HFFc6 (cell line): Measurements from ENCODE around the gene SLC28A1. TPM values are rescaled to one million over a fixed set of nuclear protein-coding genes. Genes with fewer than 3 reads are reported as not detected.

ENCODE experiments used
- DNase-seq: peaks from one replicate; pipeline ENCODE4 v3.0.0-alpha.2; 2018
- H3K27ac Mint-ChIP-seq: 2 replicates; pipeline ENCODE4 v1.8.0; 2020; ENCODE audit warnings: mild to moderate bottlenecking, mixed read lengths
- H3K27me3 Mint-ChIP-seq: 2 replicates; pipeline ENCODE4 v1.8.0; 2021; ENCODE audit warnings: mild to moderate bottlenecking, moderate library complexity, mixed read lengths; ENCODE audit not compliant: insufficient read depth
- H3K36me3 Mint-ChIP-seq: 2 replicates; pipeline ENCODE4 v1.8.0; 2021; ENCODE audit warnings: low read depth, mixed read lengths
- H3K4me1 Mint-ChIP-seq: 2 replicates; pipeline ENCODE4 v1.8.0; 2020; ENCODE audit warnings: low read depth, mixed read lengths
- H3K4me3 Mint-ChIP-seq: 2 replicates; pipeline ENCODE4 v1.8.0; 2020; ENCODE audit warnings: mild to moderate bottlenecking, moderate library complexity, mixed read lengths
- H3K9me3 Mint-ChIP-seq: 2 replicates; pipeline ENCODE4 v1.8.0; 2020; ENCODE audit warnings: mild to moderate bottlenecking, mixed read lengths
- total RNA-seq, 6 experiments: library from RNA; stranded (reverse); fragmentation: NEBNext Ultra II Directional; extraction: Animal tissue kit (Norgen Biotek cat#: 25700); gene quantifications; 2 replicates in 1 of 6; 3 replicates in 5 of 6; pipeline ENCODE4 v1.2.3, GENCODE V29; 2021
- TF ChIP-seq, protein P1 (sequence below): fragments of 200-600 bp; sonication (generic); IDR thresholded peaks from 2 replicates; pipeline ENCODE4 v1.5.0; 2021; ENCODE audit warnings: antibody characterized with exemption, mild to moderate bottlenecking

The SLC28A1 gene
- total RNA-seq, 6 experiments from 2014 or later: not detected

- peaks cover 3% of the 10 kb centered on the region for H3K27me3 Mint-ChIP-seq
- no peak for DNase-seq
- TF ChIP-seq, protein P1, sequence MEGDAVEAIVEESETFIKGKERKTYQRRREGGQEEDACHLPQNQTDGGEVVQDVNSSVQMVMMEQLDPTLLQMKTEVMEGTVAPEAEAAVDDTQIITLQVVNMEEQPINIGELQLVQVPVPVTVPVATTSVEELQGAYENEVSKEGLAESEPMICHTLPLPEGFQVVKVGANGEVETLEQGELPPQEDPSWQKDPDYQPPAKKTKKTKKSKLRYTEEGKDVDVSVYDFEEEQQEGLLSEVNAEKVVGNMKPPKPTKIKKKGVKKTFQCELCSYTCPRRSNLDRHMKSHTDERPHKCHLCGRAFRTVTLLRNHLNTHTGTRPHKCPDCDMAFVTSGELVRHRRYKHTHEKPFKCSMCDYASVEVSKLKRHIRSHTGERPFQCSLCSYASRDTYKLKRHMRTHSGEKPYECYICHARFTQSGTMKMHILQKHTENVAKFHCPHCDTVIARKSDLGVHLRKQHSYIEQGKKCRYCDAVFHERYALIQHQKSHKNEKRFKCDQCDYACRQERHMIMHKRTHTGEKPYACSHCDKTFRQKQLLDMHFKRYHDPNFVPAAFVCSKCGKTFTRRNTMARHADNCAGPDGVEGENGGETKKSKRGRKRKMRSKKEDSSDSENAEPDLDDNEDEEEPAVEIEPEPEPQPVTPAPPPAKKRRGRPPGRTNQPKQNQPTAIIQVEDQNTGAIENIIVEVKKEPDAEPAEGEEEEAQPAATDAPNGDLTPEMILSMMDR: no peak
- no peak overlapping the region for H3K4me3 Mint-ChIP-seq
- no peaks in the 10 kb centered on the region for H3K36me3 Mint-ChIP-seq
- peaks cover 8% of the 10 kb centered on the region; the same call in 1 of the 2 replicates for H3K4me1 Mint-ChIP-seq
- H3K9me3 Mint-ChIP-seq: no peaks in the 10 kb centered on the region
- H3K27ac Mint-ChIP-seq: no peak overlapping the region
Measured at GRCh38 chr15:84868037-84868880, 16.2 kb upstream of the SLC28A1 start.

GRCh38 chr15:84869510-84869909 lies 15.0 kb upstream of the SLC28A1 start:
- no peak overlapping the region for H3K4me3 Mint-ChIP-seq
- H3K9me3 Mint-ChIP-seq: no peaks in the 10 kb centered on the region
- no peaks in the 10 kb centered on the region for H3K4me1 Mint-ChIP-seq
- H3K36me3 Mint-ChIP-seq: no peaks in the 10 kb centered on the region
- DNase-seq: no peak
- TF ChIP-seq, protein P1: no peak
- H3K27me3 Mint-ChIP-seq: peaks cover 3% of the 10 kb centered on the region
- H3K27ac Mint-ChIP-seq: no peak overlapping the region

GRCh38 chr15:84871428-84871985 lies 13.0 kb upstream of the SLC28A1 start:
- H3K27me3 Mint-ChIP-seq: peaks cover 2% of the 10 kb centered on the region; the same call in 1 of the 2 replicates
- no peak overlapping the region for H3K4me3 Mint-ChIP-seq
- no peaks in the 10 kb centered on the region for H3K9me3 Mint-ChIP-seq
- no peak for DNase-seq
- no peak overlapping the region for H3K27ac Mint-ChIP-seq
- H3K36me3 Mint-ChIP-seq: no peaks in the 10 kb centered on the region
- H3K4me1 Mint-ChIP-seq: no peaks in the 10 kb centered on the region
- TF ChIP-seq, protein P1: no peak

DNA sequence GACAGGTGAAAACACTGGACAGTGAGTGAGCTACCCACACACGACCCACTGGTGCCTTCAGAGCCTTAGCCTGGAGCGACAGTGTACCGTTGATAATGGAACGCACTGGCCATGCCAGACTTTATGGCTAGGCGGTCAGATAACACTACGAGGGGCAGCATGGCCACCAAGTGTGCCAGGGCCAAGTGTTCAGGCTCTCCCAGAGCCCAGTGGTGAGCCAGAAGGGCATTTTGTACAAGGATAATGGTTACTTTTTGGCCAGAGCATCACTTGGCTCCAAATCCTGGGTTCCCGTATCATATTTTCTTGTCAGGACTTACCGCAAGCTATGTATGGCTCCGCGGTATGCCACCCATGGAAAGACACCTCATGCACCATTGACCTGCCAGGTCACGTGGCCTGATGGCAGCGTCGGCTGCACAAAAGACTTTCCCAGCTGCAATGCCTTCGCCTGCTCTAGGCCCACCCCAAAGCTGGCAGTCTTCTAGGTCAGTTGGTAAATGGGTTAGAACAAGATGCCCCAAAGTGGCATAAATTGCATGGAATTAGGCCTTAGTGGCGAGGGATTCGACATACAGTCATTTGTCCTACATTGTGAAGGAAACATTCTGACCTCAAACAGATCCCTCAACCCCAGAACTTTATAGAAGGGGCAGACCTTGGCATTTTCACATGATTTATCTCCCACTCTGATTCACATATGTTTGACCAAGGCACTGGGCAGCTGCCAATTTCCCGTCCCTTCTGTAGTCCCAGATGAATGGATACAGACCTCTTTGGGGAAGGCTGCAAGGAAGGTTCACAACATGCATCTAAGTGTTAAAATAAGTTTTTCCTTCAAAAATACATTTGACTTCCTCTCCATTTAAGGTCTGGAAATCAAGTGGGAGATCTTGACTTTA lies 12.2 kb upstream of the SLC28A1 start:
- H3K27me3 Mint-ChIP-seq: peaks cover 2% of the 10 kb centered on the region; the same call in 1 of the 2 replicates
- H3K9me3 Mint-ChIP-seq: no peaks in the 10 kb centered on the region
- H3K27ac Mint-ChIP-seq: no peak overlapping the region
- TF ChIP-seq, protein P1: no peak
- DNase-seq: no peak
- H3K36me3 Mint-ChIP-seq: no peaks in the 10 kb centered on the region
- no peak overlapping the region for H3K4me3 Mint-ChIP-seq
- no peaks in the 10 kb centered on the region for H3K4me1 Mint-ChIP-seq

GRCh38 chr15:84873997-84874396 lies 10.5 kb upstream of the SLC28A1 start:
- no peaks in the 10 kb centered on the region for H3K9me3 Mint-ChIP-seq
- no peak overlapping the region for H3K4me3 Mint-ChIP-seq
- H3K36me3 Mint-ChIP-seq: no peaks in the 10 kb centered on the region
- H3K4me1 Mint-ChIP-seq: no peaks in the 10 kb centered on the region
- no peak overlapping the region for H3K27ac Mint-ChIP-seq
- TF ChIP-seq, protein P1: no peak
- peaks cover 4% of the 10 kb centered on the region for H3K27me3 Mint-ChIP-seq
- DNase-seq: no peak
